NB4 (cell line): Measurements from ENCODE around the gene ZNF423.

Experiments
- DNase-seq: peaks from one replicate; pipeline ENCODE4 v3.0.0; 2010; ENCODE audit warnings: low read depth
- H3K4me3 ChIP-seq: one replicate; pipeline ENCODE4 v1.5.1; 2011; ENCODE audit warnings: mild to moderate bottlenecking, low read depth, low read length, moderate library complexity
- CTCF ChIP-seq: IDR thresholded peaks from one replicate; pipeline ENCODE4 v1.5.1; 2012; ENCODE audit warnings: low read depth, low read length
- MYC ChIP-seq: IDR thresholded peaks from 2 replicates; pipeline ENCODE4 v1.6.1; 2011; ENCODE audit warnings: low read depth, low read length
- POLR2A ChIP-seq: IDR thresholded peaks from 2 replicates; pipeline ENCODE4 v1.6.1; 2011; ENCODE audit warnings: mild to moderate bottlenecking; ENCODE audit not compliant: insufficient read length; ENCODE audit errors: extremely low read depth
- TF ChIP-seq, protein P1 (sequence below): IDR thresholded peaks from 2 replicates; pipeline ENCODE4 v1.6.1; 2011; ENCODE audit warnings: low read depth, low read length

ZNF423 gene

DNA sequence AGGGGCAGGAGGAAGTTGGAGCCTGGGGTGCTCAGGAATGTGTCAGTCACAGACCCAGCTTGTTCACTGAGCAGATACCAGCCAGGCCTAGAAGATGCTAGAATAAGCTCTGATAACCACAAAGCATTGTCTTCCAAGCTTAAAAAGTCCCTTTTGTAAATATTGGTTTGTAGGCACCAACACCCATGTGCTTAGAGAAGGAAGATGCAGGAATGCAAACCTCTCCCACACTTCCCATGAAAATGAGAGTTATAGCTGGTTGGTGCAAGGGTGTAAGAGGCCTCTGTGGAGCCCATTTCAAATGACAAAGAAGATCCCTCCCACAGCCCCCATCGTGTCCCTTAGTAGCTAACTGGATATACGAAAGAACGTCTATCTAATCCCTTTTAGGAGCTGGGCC is 272.0 kb downstream of the ZNF423 start:
- no peak overlapping the region for H3K4me3 ChIP-seq
- no peak for DNase-seq
- TF ChIP-seq POLR2A (no peak), MYC (no peak), CTCF (no peak)
- TF ChIP-seq, protein P1, sequence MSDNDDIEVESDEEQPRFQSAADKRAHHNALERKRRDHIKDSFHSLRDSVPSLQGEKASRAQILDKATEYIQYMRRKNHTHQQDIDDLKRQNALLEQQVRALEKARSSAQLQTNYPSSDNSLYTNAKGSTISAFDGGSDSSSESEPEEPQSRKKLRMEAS = no peak

DNA sequence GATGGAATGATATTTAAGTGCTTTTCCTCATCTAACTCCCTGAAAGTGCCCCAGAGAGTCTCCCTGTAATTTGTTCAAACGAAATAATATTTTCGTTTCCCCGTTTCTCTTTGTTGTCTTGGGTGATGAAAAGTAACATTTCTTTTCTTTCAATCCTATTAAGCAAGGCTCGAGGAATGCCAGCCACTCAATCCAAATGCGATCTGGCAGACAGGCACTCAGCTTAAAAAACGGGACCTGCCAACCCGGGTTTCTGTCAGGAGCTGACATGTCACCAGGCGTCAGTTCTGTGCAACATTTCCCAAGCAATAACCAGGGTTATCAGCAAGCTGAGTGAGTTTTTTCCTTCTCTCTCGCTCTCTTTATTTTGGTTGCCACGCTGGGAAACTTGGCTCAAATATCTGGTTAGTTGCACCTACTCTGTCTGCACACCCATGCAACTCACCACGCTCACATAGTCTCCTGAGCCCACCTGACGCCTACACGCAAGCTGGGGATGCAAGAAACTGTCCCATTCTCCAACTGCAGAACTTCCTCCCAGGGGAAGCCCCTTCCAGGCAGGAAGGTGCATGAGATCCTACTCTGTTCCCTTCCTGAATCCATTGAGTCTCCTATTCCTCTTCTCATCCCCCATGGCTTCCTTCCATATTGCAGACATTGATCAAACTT is 274.1 kb downstream of the ZNF423 start:
- no peak for TF ChIP-seq POLR2A
- TF ChIP-seq, protein P1 = no peak
- no peak for TF ChIP-seq MYC
- TF ChIP-seq CTCF = no peak
- DNase-seq = no peak

GRCh38 chr16:49580751-49581303 is 275.1 kb downstream of the ZNF423 start:
- TF ChIP-seq, protein P1 = no peak
- no peak for TF ChIP-seq MYC
- TF ChIP-seq CTCF = no peak
- TF ChIP-seq POLR2A = no peak
- no peak for DNase-seq

More for the DNA sequence above, 274.1 kb downstream of the ZNF423 start:
- no peak overlapping the region for H3K4me3 ChIP-seq

DNA sequence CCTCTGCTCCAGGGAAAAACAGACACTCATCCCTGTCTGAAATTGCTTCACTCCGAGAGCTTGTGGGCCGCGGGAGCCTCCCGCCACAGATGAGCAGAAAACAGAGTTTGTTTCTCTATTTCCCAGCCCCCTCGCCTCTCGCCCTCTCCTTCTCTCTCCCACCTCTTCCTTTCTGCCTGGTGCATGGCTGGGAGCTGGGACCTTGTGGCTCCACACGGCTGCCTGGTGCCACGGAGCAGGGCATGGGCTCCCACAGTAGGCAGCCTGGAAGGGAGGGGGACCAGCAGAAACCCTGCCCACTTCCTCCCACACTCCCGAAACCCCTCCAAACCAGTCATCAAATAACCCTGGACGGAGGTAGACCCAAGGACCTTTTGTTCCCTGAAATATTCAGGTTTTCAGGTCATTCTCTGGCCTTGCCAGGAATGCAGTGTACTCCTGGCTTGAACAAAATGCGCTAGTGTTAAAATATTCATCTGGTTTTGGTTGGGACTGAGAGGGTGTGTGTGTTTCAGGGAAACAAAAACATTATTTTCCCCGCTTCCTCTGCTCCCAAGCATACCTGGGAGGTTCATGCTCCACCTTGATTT is 277.4 kb downstream of the ZNF423 start:
- no peak for DNase-seq
- TF ChIP-seq POLR2A (no peak), CTCF (no peak), MYC (no peak)
- TF ChIP-seq, protein P1 = no peak
- no peak overlapping the region for H3K4me3 ChIP-seq

More at GRCh38 chr16:49580751-49581303, 275.1 kb downstream of the ZNF423 start:
- no peak overlapping the region for H3K4me3 ChIP-seq

DNA sequence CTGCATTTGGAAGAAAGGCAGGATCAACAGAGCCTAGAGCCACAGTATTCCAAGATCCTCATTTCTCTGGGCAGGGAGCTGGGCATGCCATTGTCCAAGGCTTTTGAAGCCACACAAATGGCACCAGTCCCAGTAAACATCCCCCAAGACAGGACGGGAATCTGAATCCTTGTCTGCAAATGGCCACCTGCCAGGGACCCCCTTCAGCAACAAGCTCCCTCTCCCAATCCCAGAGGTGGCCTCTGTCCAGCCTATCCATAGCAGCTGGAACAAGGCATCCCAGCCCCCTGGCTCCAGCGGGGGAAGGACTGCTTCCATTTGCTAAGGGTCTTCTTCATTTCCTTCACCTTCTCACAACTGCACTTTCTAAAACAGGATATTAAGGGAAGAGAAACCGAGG is 277.9 kb downstream of the ZNF423 start:
- no peak for DNase-seq
- H3K4me3 ChIP-seq = no peak overlapping the region
- no peak for TF ChIP-seq CTCF
- no peak for TF ChIP-seq MYC
- no peak for TF ChIP-seq POLR2A
- TF ChIP-seq, protein P1 = no peak
